ENCODE measurements around the gene METTL2B. TPM values are rescaled to one million over a fixed set of nuclear protein-coding genes. Genes with fewer than 3 reads are reported as not detected.
"Not testable (repeated sequence)": the region's sequence is repeated elsewhere in the genome, so short reads cannot be mapped to it uniquely, and the experiment has no call there.

The METTL2B gene
- total RNA-seq, 1 donor from 2014 or later: 50.5 TPM

- peaks cover 11% of the 10 kb centered on the region for H3K4me1 Mint-ChIP-seq
- no peaks in the 10 kb centered on the region for H3K9me3 Mint-ChIP-seq
- no peak for TF ChIP-seq CTCF (conservative IDR thresholded peaks at IDR 0.05)
- H3K4me3 Mint-ChIP-seq: no peak overlapping the region
- no peaks in the 10 kb centered on the region for H3K27me3 Mint-ChIP-seq (ENCODE audit: low read depth)
- H3K27ac Mint-ChIP-seq (ENCODE audit: unreplicated experiment): no peak overlapping the region
- no peak for DNase-seq (ENCODE audit: low read depth, low spot score)
- peaks cover 9% of the 10 kb centered on the region for H3K36me3 Mint-ChIP-seq (ENCODE audit: low read depth)
Observed at GRCh38 chr7:128550920-128551319, 74.4 kb downstream of the METTL2B start.

- not testable (repeated sequence) for H3K27ac Mint-ChIP-seq (ENCODE audit: unreplicated experiment); H3K36me3 Mint-ChIP-seq (ENCODE audit: low read depth); DNase-seq (ENCODE audit: low read depth, low spot score); H3K9me3 Mint-ChIP-seq; H3K27me3 Mint-ChIP-seq (ENCODE audit: low read depth); H3K4me1 Mint-ChIP-seq; H3K4me3 Mint-ChIP-seq
Observed at GRCh38 chr7:128554394-128554793, 77.8 kb downstream of the METTL2B start.

Other genes with a start within 250 kb of the METTL2B start
- not detected in 2 replicates for gene LEP, start 235.5 kb upstream of the METTL2B start, total RNA-seq
- gene RBM28, start 132.8 kb upstream of the METTL2B start, total RNA-seq: 73.1 and 73.7 TPM in 2 replicates
- gene PRRT4, start 115.1 kb upstream of the METTL2B start, total RNA-seq: 3.1 and 3.3 TPM in 2 replicates
- gene IMPDH1, start 66.8 kb upstream of the METTL2B start, total RNA-seq: 56.7 and 65.2 TPM in 2 replicates
- 46.7 and 51.9 TPM in 2 replicates for gene HILPDA, start 20.9 kb upstream of the METTL2B start, total RNA-seq
- 1.8 and 1.9 TPM in 2 replicates for gene GARIN1A, start 195.5 kb downstream of the METTL2B start, total RNA-seq

All from neural crest cell (in vitro differentiated cells).